ENCODE results near the gene GGCT.

DNA sequence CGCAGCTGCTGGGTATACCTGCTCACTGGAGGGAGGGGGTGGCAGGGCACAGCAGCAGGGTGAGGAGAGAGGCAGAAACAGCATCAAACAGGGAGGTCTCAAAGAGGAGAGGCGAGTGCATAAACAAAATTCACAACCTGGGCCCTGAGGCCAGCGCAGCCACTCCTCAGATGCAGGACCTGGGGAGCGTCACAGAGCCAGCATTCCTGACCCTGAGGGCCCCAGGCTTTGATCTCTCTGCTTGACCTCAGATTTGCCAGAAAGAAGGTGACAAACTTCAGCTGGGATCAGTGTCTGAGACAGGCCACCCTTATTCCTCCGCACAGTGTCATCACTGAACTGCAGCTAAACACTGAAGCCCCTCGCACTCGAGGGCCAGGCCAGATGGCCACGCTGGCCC lies 51.6 kb downstream of the GGCT start:
- TF ChIP-seq, protein P1, sequence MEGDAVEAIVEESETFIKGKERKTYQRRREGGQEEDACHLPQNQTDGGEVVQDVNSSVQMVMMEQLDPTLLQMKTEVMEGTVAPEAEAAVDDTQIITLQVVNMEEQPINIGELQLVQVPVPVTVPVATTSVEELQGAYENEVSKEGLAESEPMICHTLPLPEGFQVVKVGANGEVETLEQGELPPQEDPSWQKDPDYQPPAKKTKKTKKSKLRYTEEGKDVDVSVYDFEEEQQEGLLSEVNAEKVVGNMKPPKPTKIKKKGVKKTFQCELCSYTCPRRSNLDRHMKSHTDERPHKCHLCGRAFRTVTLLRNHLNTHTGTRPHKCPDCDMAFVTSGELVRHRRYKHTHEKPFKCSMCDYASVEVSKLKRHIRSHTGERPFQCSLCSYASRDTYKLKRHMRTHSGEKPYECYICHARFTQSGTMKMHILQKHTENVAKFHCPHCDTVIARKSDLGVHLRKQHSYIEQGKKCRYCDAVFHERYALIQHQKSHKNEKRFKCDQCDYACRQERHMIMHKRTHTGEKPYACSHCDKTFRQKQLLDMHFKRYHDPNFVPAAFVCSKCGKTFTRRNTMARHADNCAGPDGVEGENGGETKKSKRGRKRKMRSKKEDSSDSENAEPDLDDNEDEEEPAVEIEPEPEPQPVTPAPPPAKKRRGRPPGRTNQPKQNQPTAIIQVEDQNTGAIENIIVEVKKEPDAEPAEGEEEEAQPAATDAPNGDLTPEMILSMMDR (IDR thresholded peaks at IDR 0.05; ENCODE audit: extremely low read depth in 1 of 2, insufficient read depth in 1 of 2, low read depth in 1 of 2, low read length in 2 of 2) = no peak
- TF ChIP-seq POLR2A (IDR thresholded peaks at IDR 0.05; ENCODE audit: low read depth, low read length) = no peak
- TF ChIP-seq, protein P2, sequence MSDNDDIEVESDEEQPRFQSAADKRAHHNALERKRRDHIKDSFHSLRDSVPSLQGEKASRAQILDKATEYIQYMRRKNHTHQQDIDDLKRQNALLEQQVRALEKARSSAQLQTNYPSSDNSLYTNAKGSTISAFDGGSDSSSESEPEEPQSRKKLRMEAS (IDR thresholded peaks at IDR 0.05; ENCODE audit: insufficient read depth, insufficient read length) = no peak
